Colonic mucosa (tissue), 4 donors: ENCODE results near the gene C19orf12. TPM values are rescaled to one million over a fixed set of nuclear protein-coding genes. Genes with fewer than 3 reads are reported as not detected.

Source experiments
- DNase-seq: peaks from one replicate; pipeline ENCODE4 v3.0.0-alpha.2; 2020
- H3K27ac ChIP-seq: fragments of 200-600 bp; one replicate; pipeline ENCODE4 v1.8.0; 2021
- H3K27me3 ChIP-seq: fragments of 200-600 bp; one replicate; pipeline ENCODE4 v1.8.0; 2021
- H3K36me3 ChIP-seq: fragments of 200-600 bp; one replicate; pipeline ENCODE4 v1.8.0; 2021
- H3K4me1 ChIP-seq: fragments of 200-600 bp; one replicate; pipeline ENCODE4 v1.8.0; 2021; ENCODE audit warnings: mild to moderate bottlenecking
- H3K4me3 ChIP-seq: fragments of 200-600 bp; one replicate; pipeline ENCODE4 v1.8.0; 2021
- H3K9ac ChIP-seq, 2 donors: one replicate each; pipeline ENCODE4 v1.7.0; 2013; ENCODE audit warnings: control low read depth in 2 of 2, low read depth in 2 of 2, low read length in 2 of 2
- H3K9me3 ChIP-seq: fragments of 200-600 bp; one replicate; pipeline ENCODE4 v1.8.0; 2021
- CTCF ChIP-seq: fragments of 200-600 bp; IDR thresholded peaks from one replicate; pipeline ENCODE4 v1.8.0; 2022; ENCODE audit warnings: antibody characterized with exemption, mild to moderate bottlenecking
- intact Hi-C: fragments of 100-400 bp; cut with DNase I; formaldehyde crosslinking; loops from one replicate; pipeline ENCODE4 v1.14.1; 2022
- total RNA-seq, 2 donors: library from RNA; stranded (reverse); fragmentation: NEBNext Ultra II Directional in 1 of 2; extraction: Animal tissue kit (Norgen Biotek cat#: 25700) in 1 of 2; gene quantifications; one replicate each; pipeline ENCODE4 v1.2.1, GENCODE V29; 2021
- donor health status: healthy.
- donor health status: DM: no; HTN: no; CAD: no.
- donor health status: DM: no; HTN: no; CAD: no.

Gene C19orf12
- total RNA-seq, 2 donors from 2014 or later: 15.2 to 15.3 TPM

GRCh38 chr19:29670255-29670654 lies 44.8 kb downstream of the C19orf12 start:
- Histone ChIP-seq H3K9me3 (no peaks in the 10 kb centered on the region), H3K4me1 (peaks cover 3% of the 10 kb centered on the region), H3K36me3 (no peaks in the 10 kb centered on the region), H3K4me3 (no peak overlapping the region), H3K27ac (no peak overlapping the region), H3K27me3 (no peaks in the 10 kb centered on the region), H3K9ac (no peak overlapping the region)
- intact Hi-C loops: no loop called here
- no peak for DNase-seq
- no peak for TF ChIP-seq CTCF

- H3K9me3 ChIP-seq: no peaks in the 10 kb centered on the region
- H3K27ac ChIP-seq: no peak overlapping the region
- no peaks in the 10 kb centered on the region for H3K36me3 ChIP-seq
- TF ChIP-seq CTCF: no peak
- intact Hi-C loops: no loop called here
- no peaks in the 10 kb centered on the region for H3K27me3 ChIP-seq
- peak overlapping the region in 1 of 2 donors; percentile 19 for H3K9ac ChIP-seq
- DNase-seq: no peak
- H3K4me3 ChIP-seq: no peak overlapping the region
- H3K4me1 ChIP-seq: peaks cover 3% of the 10 kb centered on the region
Measured at GRCh38 chr19:29668746-29669609, 46.1 kb downstream of the C19orf12 start.

GRCh38 chr19:29667901-29668341 lies 47.1 kb downstream of the C19orf12 start:
- intact Hi-C loops: no loop called here
- Histone ChIP-seq H3K27me3 (no peaks in the 10 kb centered on the region), H3K9ac (no peak overlapping the region), H3K4me3 (no peak overlapping the region), H3K27ac (peak overlapping the region; percentile 75), H3K36me3 (no peaks in the 10 kb centered on the region), H3K4me1 (peaks cover 3% of the 10 kb centered on the region), H3K9me3 (no peaks in the 10 kb centered on the region)
- no peak for TF ChIP-seq CTCF
- DNase-seq: no peak

GRCh38 chr19:29667387-29667783 lies 47.7 kb downstream of the C19orf12 start:
- H3K9ac ChIP-seq: peak overlapping the region; percentile 60 to 90
- H3K4me1 ChIP-seq: peaks cover 3% of the 10 kb centered on the region
- no peak overlapping the region for H3K4me3 ChIP-seq
- TF ChIP-seq CTCF: no peak
- H3K36me3 ChIP-seq: no peaks in the 10 kb centered on the region
- no peaks in the 10 kb centered on the region for H3K27me3 ChIP-seq
- no peak for DNase-seq
- intact Hi-C loops: no loop called here
- no peaks in the 10 kb centered on the region for H3K9me3 ChIP-seq
- peak overlapping the region; percentile 75 for H3K27ac ChIP-seq

GRCh38 chr19:29666578-29667386 lies 48.3 kb downstream of the C19orf12 start:
- intact Hi-C loops: no loop called here
- no peaks in the 10 kb centered on the region for H3K27me3 ChIP-seq
- peak; percentile 58 for DNase-seq
- H3K36me3 ChIP-seq: no peaks in the 10 kb centered on the region
- H3K4me1 ChIP-seq: peaks cover 3% of the 10 kb centered on the region
- peak overlapping the region; percentile 95 for H3K4me3 ChIP-seq
- no peaks in the 10 kb centered on the region for H3K9me3 ChIP-seq
- H3K27ac ChIP-seq: peak overlapping the region; percentile 75
- no peak for TF ChIP-seq CTCF
- H3K9ac ChIP-seq: peak overlapping the region; percentile 60 to 90
